ENCODE data around the gene UMAD1.
A peak's percentile ranks its signal among the peaks of the same experiment; 100 is the strongest.

UMAD1 gene

GRCh38 chr7:7738177-7738576 lies 97.6 kb downstream of the UMAD1 start:
- Histone ChIP-seq H4K20me1 (no peaks in the 10 kb centered on the region), H3K9me3 (replicated peaks in 1 of 11) (no peaks in the 10 kb centered on the region), H3K4me1 (peaks cover 0 to 50% (median 23%) of the 10 kb centered on the region in 10 experiments; a peak in 11 of 20 replicates), H3K4me2 (peak overlapping the region in 1 of 11 experiments; percentile 58; a peak in 1 of 22 replicates), H3K9ac (no peak overlapping the region), H3K36me3 (no peaks in the 10 kb centered on the region), H3K27ac (no peak overlapping the region), H3K4me3 (no peak overlapping the region), H3K27me3 (no peaks in the 10 kb centered on the region)
- TF ChIP-seq Cebpa-rat (IDR thresholded peaks at IDR 0.05) = no peak

- H3K36me3 ChIP-seq = no peaks in the 10 kb centered on the region
- H4K20me1 ChIP-seq = no peaks in the 10 kb centered on the region
- no peak overlapping the region for H3K27ac ChIP-seq
- peaks cover 0 to 50% (median 23%) of the 10 kb centered on the region in 10 experiments; a peak in 11 of 20 replicates for H3K4me1 ChIP-seq
- H3K9ac ChIP-seq = no peak overlapping the region
- no peaks in the 10 kb centered on the region for H3K27me3 ChIP-seq
- no peak for TF ChIP-seq Cebpa-rat (IDR thresholded peaks at IDR 0.05)
- no peaks in the 10 kb centered on the region for H3K9me3 ChIP-seq (replicated peaks in 1 of 11)
- H3K4me3 ChIP-seq = no peak overlapping the region
- H3K4me2 ChIP-seq = peak overlapping the region in 7 of 11 experiments; percentile 5 to 58 (median 37); a peak in 9 of 22 replicates
Observed at GRCh38 chr7:7738622-7739021, 98.1 kb downstream of the UMAD1 start.

GRCh38 chr7:7739204-7740036 lies 98.9 kb downstream of the UMAD1 start:
- Histone ChIP-seq H3K27ac (no peak overlapping the region), H3K4me1 (peaks cover 0 to 45% (median 22%) of the 10 kb centered on the region in 10 experiments; a peak in 11 of 20 replicates), H3K27me3 (no peaks in the 10 kb centered on the region), H3K36me3 (no peaks in the 10 kb centered on the region), H3K9ac (no peak overlapping the region), H3K9me3 (replicated peaks in 1 of 11) (no peaks in the 10 kb centered on the region), H4K20me1 (no peaks in the 10 kb centered on the region), H3K4me3 (no peak overlapping the region), H3K4me2 (peak overlapping the region in 7 of 11 experiments; percentile 3 to 58 (median 37); a peak in 9 of 22 replicates)
- no peak for TF ChIP-seq Cebpa-rat (IDR thresholded peaks at IDR 0.05)

- Histone ChIP-seq H4K20me1 (no peaks in the 10 kb centered on the region), H3K9me3 (replicated peaks in 1 of 11) (no peaks in the 10 kb centered on the region), H3K27me3 (no peaks in the 10 kb centered on the region), H3K4me1 (peaks cover 0 to 39% (median 20%) of the 10 kb centered on the region in 10 experiments; a peak in 11 of 20 replicates), H3K9ac (no peak overlapping the region), H3K4me2 (peak overlapping the region in 6 of 11 experiments; percentile 10 to 58 (median 42); a peak in 7 of 22 replicates), H3K27ac (no peak overlapping the region), H3K4me3 (no peak overlapping the region), H3K36me3 (no peaks in the 10 kb centered on the region)
- no peak for TF ChIP-seq Cebpa-rat (IDR thresholded peaks at IDR 0.05)
Observed at GRCh38 chr7:7740037-7740355, 99.4 kb downstream of the UMAD1 start.

GRCh38 chr7:7742223-7742622 lies 101.7 kb downstream of the UMAD1 start:
- H3K4me3 ChIP-seq = no peak overlapping the region
- no peaks in the 10 kb centered on the region for H4K20me1 ChIP-seq
- H3K4me2 ChIP-seq = no peak overlapping the region
- H3K4me1 ChIP-seq = peaks cover 0 to 30% (median 17%) of the 10 kb centered on the region in 10 experiments; a peak in 12 of 20 replicates
- no peak overlapping the region for H3K9ac ChIP-seq
- H3K27me3 ChIP-seq = no peaks in the 10 kb centered on the region
- TF ChIP-seq Cebpa-rat (IDR thresholded peaks at IDR 0.05) = no peak
- H3K9me3 ChIP-seq (replicated peaks in 1 of 11) = no peaks in the 10 kb centered on the region
- H3K27ac ChIP-seq = no peak overlapping the region
- no peaks in the 10 kb centered on the region for H3K36me3 ChIP-seq

- Histone ChIP-seq H3K4me1 (peaks cover 0 to 13% (median 7%) of the 10 kb centered on the region in 10 experiments; a peak in 8 of 20 replicates), H3K4me2 (peak overlapping the region in 2 of 11 experiments; percentile 26 to 36; a peak in 2 of 22 replicates), H3K4me3 (no peak overlapping the region), H3K27me3 (no peaks in the 10 kb centered on the region), H3K36me3 (no peaks in the 10 kb centered on the region), H3K27ac (no peak overlapping the region), H3K9me3 (replicated peaks in 1 of 11) (no peaks in the 10 kb centered on the region), H3K9ac (no peak overlapping the region), H4K20me1 (no peaks in the 10 kb centered on the region)
- TF ChIP-seq Cebpa-rat (IDR thresholded peaks at IDR 0.05) = no peak
Observed at GRCh38 chr7:7745258-7745657, 104.7 kb downstream of the UMAD1 start.

GRCh38 chr7:7745966-7746365 lies 105.4 kb downstream of the UMAD1 start:
- Histone ChIP-seq H3K36me3 (no peaks in the 10 kb centered on the region), H3K9me3 (replicated peaks in 1 of 11) (no peaks in the 10 kb centered on the region), H3K27me3 (no peaks in the 10 kb centered on the region), H3K27ac (no peak overlapping the region), H3K4me1 (peaks cover 0 to 13% (median 7%) of the 10 kb centered on the region in 10 experiments; a peak in 8 of 20 replicates), H3K4me2 (peak overlapping the region in 5 of 11 experiments; percentile 26 to 48 (median 27); a peak in 8 of 22 replicates), H3K9ac (no peak overlapping the region), H3K4me3 (no peak overlapping the region), H4K20me1 (no peaks in the 10 kb centered on the region)
- no peak for TF ChIP-seq Cebpa-rat (IDR thresholded peaks at IDR 0.05)

- no peak overlapping the region for H3K4me3 ChIP-seq
- no peaks in the 10 kb centered on the region for H3K27me3 ChIP-seq
- no peak for TF ChIP-seq Cebpa-rat (IDR thresholded peaks at IDR 0.05)
- H3K4me2 ChIP-seq = peak overlapping the region in 3 of 11 experiments; percentile 26 to 48 (median 26); a peak in 5 of 22 replicates
- no peaks in the 10 kb centered on the region for H3K36me3 ChIP-seq
- H4K20me1 ChIP-seq = no peaks in the 10 kb centered on the region
- H3K4me1 ChIP-seq = peaks cover 0 to 13% (median 7%) of the 10 kb centered on the region in 10 experiments; a peak in 8 of 20 replicates
- H3K9me3 ChIP-seq (replicated peaks in 1 of 11) = no peaks in the 10 kb centered on the region
- H3K9ac ChIP-seq = no peak overlapping the region
- no peak overlapping the region for H3K27ac ChIP-seq
Observed at GRCh38 chr7:7746458-7746857, 105.9 kb downstream of the UMAD1 start.

GRCh38 chr7:7750571-7751242 lies 110.2 kb downstream of the UMAD1 start:
- no peak overlapping the region for H3K4me3 ChIP-seq

More at GRCh38 chr7:7750571-7751242, 110.2 kb downstream of the UMAD1 start:
- peaks cover 0 to 10% (median 5%) of the 10 kb centered on the region in 10 experiments; a peak in 8 of 20 replicates for H3K4me1 ChIP-seq
- no peaks in the 10 kb centered on the region for H3K27me3 ChIP-seq
- no peak overlapping the region for H3K4me2 ChIP-seq
- no peaks in the 10 kb centered on the region for H4K20me1 ChIP-seq
- H3K9me3 ChIP-seq (replicated peaks in 1 of 11) = no peaks in the 10 kb centered on the region
- no peak for TF ChIP-seq Cebpa-rat (IDR thresholded peaks at IDR 0.05)
- H3K36me3 ChIP-seq = no peaks in the 10 kb centered on the region
- no peak overlapping the region for H3K27ac ChIP-seq
- no peak overlapping the region for H3K9ac ChIP-seq

All from BLaER1 treated with 17β-estradiol and CSF1 and Interleukin-3, amounts not matched to agents 10 nM and 100 nM (cell line).